Neural cell (in vitro differentiated cells): Measurements from ENCODE around the gene KNTC1. TPM values are rescaled to one million over a fixed set of nuclear protein-coding genes. Genes with fewer than 3 reads are reported as not detected.

Source experiments
- H2AFZ ChIP-seq: fragments of 200-600, 300-800 bp; sonication (generic), shearing (Covaris generic); 2 replicates; pipeline ENCODE4 v1.6.0; 2014; ENCODE audit warnings: low read depth, mild to moderate bottlenecking, antibody characterized with exemption, low read length, moderate library complexity
- H3F3A ChIP-seq: fragments of 200-600 bp; shearing (Covaris generic); 2 replicates; pipeline ENCODE4 v1.6.1; 2016; ENCODE audit warnings: mild to moderate bottlenecking, moderate library complexity, mixed read lengths, antibody characterized with exemption, low read length; ENCODE audit not compliant: insufficient read depth, poor library complexity, severe bottlenecking
- H3K27ac ChIP-seq: fragments of 200-600, 300-800 bp; sonication (generic), shearing (Covaris generic); 2 replicates; pipeline ENCODE4 v1.5.1; 2014; ENCODE audit warnings: mild to moderate bottlenecking, low read length, moderate library complexity
- H3K27me3 ChIP-seq: fragments of 300-800, 200-600 bp; sonication (generic), shearing (Covaris generic); 2 replicates; pipeline ENCODE4 v1.6.0; 2014; ENCODE audit warnings: mild to moderate bottlenecking, low read depth, low read length, moderate library complexity; ENCODE audit not compliant: insufficient read depth
- H3K36me3 ChIP-seq: fragments of 300-800, 200-600 bp; sonication (generic), shearing (Covaris generic); 2 replicates; pipeline ENCODE4 v1.5.1; 2014; ENCODE audit warnings: mild to moderate bottlenecking, antibody characterized with exemption, low read length, moderate library complexity; ENCODE audit not compliant: insufficient read depth
- H3K4me2 ChIP-seq: fragments of 300-800, 200-600 bp; sonication (generic), shearing (Covaris generic); 2 replicates; pipeline ENCODE4 v1.6.0; 2014; ENCODE audit warnings: mild to moderate bottlenecking, low read length
- H3K4me3 ChIP-seq: fragments of 300-800, 200-600 bp; sonication (generic), shearing (Covaris generic); 2 replicates; pipeline ENCODE4 v1.5.1; 2014; ENCODE audit warnings: mild to moderate bottlenecking, low read length, moderate library complexity
- H3K79me2 ChIP-seq: fragments of 200-600 bp; shearing (Covaris generic); replicated peaks from 2 replicates; pipeline ENCODE4 v1.6.0; 2014; ENCODE audit warnings: mild to moderate bottlenecking, low read length, moderate library complexity; ENCODE audit not compliant: insufficient read depth
- H3K9ac ChIP-seq: fragments of 300-800, 200-600 bp; sonication (generic), shearing (Covaris generic); 2 replicates; pipeline ENCODE4 v1.6.1; 2016; ENCODE audit warnings: mild to moderate bottlenecking, low read length, mixed read lengths
- H3K9me2 ChIP-seq: fragments of 200-600 bp; shearing (Covaris generic); 2 replicates; pipeline ENCODE4 v1.6.1; 2016; ENCODE audit warnings: mild to moderate bottlenecking, low read length, mixed read lengths; ENCODE audit not compliant: insufficient read depth
- H3K9me3 ChIP-seq: fragments of 200-600, 300-800 bp; sonication (generic), shearing (Covaris generic); 2 replicates; pipeline ENCODE4 v1.6.1; 2016; ENCODE audit warnings: mild to moderate bottlenecking, mixed run types, low read length, moderate library complexity, mixed read lengths
- H4K20me1 ChIP-seq: fragments of 200-600 bp; shearing (Covaris generic); 2 replicates; pipeline ENCODE4 v1.6.1; 2016; ENCODE audit warnings: mild to moderate bottlenecking, mixed run types; ENCODE audit not compliant: insufficient read depth
- EP300 ChIP-seq: fragments of 450-650 bp; conservative IDR thresholded peaks from 2 replicates; pipeline ENCODE4 v1.6.1; 2014; ENCODE audit warnings: antibody characterized with exemption, mild to moderate bottlenecking, moderate library complexity; ENCODE audit not compliant: poor library complexity, severe bottlenecking
- EZH2 ChIP-seq: fragments of 200-600, 300-800 bp; shearing (Covaris generic), sonication (generic); IDR thresholded peaks from 2 replicates; pipeline ENCODE4 v1.6.1; 2014; ENCODE audit warnings: antibody characterized with exemption, low read length, borderline replicate concordance, mild to moderate bottlenecking; ENCODE audit not compliant: insufficient read depth, poor library complexity, severe bottlenecking
- MXI1 ChIP-seq: fragments of 450-650 bp; conservative IDR thresholded peaks from 2 replicates; pipeline ENCODE4 v1.6.1; 2014; ENCODE audit warnings: antibody characterized with exemption, mild to moderate bottlenecking; ENCODE audit not compliant: poor library complexity, severe bottlenecking
- POLR2AphosphoS5 ChIP-seq: IDR thresholded peaks from 2 replicates; pipeline ENCODE4 v1.6.1; 2012
- RAD21 ChIP-seq: fragments of 450-650 bp; conservative IDR thresholded peaks from 2 replicates; pipeline ENCODE4 v1.6.1; 2014; ENCODE audit warnings: antibody characterized with exemption, mild to moderate bottlenecking, moderate library complexity
- SMC3 ChIP-seq: fragments of 450-650 bp; conservative IDR thresholded peaks from 2 replicates; pipeline ENCODE4 v1.6.1; 2014; ENCODE audit warnings: antibody characterized with exemption, mild to moderate bottlenecking, moderate library complexity; ENCODE audit not compliant: poor library complexity
- TAF1 ChIP-seq: IDR thresholded peaks from 2 replicates; pipeline ENCODE4 v1.6.1; 2012; ENCODE audit warnings: low read depth
- polyA plus RNA-seq: library from polyadenylated mRNA; depleted of rRNA; stranded (reverse); fragments of >200 nt; gene quantifications from 2 replicates; pipeline ENCODE4 v1.2.3, GENCODE V29; 2014
- TF ChIP-seq, protein P1 (sequence below): fragments of 450-650 bp; IDR thresholded peaks from 2 replicates; pipeline ENCODE4 v1.5.1; 2014; ENCODE audit warnings: antibody characterized with exemption, mild to moderate bottlenecking, moderate library complexity; ENCODE audit not compliant: poor library complexity, severe bottlenecking
- TF ChIP-seq, protein P2 (sequence below): IDR thresholded peaks from 2 replicates; pipeline ENCODE4 v1.6.1; 2012; ENCODE audit warnings: borderline replicate concordance

Gene KNTC1
- polyA plus RNA-seq, 1 donor from 2014 or later: 16.2 TPM

DNA sequence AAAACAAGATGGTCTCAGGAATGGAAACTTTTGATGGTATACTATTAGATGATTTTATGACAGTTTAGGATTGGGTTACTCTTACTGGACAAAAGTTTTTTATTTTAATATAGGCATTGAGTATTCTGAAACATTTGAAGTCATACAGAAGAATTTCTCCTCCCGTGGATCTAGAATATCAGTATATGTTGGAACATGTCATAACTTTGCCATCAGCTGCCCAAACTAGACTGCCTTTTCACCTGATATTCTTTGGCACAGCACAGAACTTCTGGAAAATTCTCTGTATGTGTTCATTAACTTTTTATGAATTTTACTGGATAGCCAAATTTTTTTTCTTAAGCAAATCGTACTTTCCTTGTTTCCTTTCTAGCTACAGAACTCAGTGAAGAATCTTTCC, 75.4 kb downstream of the KNTC1 start:
- Histone ChIP-seq H3K27me3 (no peaks in the 10 kb centered on the region), H3K4me3 (no peak overlapping the region), H3F3A (no peaks in the 10 kb centered on the region), H3K27ac (no peak overlapping the region), H3K36me3 (no peaks in the 10 kb centered on the region), H3K9me2 (no peaks in the 10 kb centered on the region), H3K9me3 (no peaks in the 10 kb centered on the region), H3K9ac (no peak overlapping the region), H3K4me2 (no peak overlapping the region), H4K20me1 (no peaks in the 10 kb centered on the region), H3K79me2 (no peaks in the 10 kb centered on the region), H2AFZ (no peak overlapping the region)
- TF ChIP-seq EZH2 (no peak), EP300 (no peak)

DNA sequence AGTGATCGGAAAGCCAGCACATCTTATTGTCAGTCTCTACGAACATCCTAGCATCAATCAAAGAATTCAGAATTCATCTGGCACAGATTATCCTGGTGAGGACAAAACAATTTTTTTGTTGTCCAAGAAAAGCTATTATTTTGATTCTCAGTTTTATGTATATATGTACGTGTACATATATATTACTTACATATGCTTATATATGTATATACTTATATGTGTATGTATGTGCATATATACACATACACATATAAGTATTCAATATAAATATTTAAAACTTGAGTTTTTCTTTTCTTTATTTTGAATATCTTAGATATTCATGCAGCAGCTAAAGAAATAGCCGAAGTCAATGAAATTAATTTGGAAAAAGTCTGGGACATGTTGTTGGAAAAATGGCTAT, 77.9 kb downstream of the KNTC1 start:
- no peaks in the 10 kb centered on the region for H3K9me2 ChIP-seq
- no peaks in the 10 kb centered on the region for H3K27me3 ChIP-seq
- H3K4me3 ChIP-seq: no peak overlapping the region

DNA sequence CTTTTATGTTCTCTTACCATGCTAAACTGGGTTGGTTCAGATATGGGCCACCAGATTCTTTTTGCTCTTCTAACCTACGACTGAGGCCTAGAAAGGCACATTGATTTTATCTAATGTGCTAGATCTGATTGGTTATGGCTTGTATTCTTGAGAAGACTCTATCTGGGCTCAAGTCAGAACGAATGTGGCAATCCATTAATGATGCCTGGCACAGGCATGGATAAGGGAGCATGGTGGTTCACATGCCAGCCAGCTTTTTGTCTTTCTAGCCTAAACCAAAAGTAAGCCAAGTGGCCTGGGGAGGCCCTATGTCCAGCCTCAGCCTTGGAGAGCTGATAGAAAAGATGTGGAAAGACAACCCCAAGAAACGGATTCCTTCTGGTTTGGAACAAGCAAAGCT, 82.7 kb downstream of the KNTC1 start:
- no peak overlapping the region for H3K4me3 ChIP-seq
- H3K9ac ChIP-seq: no peak overlapping the region
- no peaks in the 10 kb centered on the region for H3F3A ChIP-seq
- no peaks in the 10 kb centered on the region for H4K20me1 ChIP-seq
- no peak overlapping the region for H3K27ac ChIP-seq
- TF ChIP-seq POLR2AphosphoS5 (no peak), EP300 (no peak), SMC3 (no peak), RAD21 (no peak), EZH2 (no peak), TAF1 (no peak), MXI1 (no peak)
- TF ChIP-seq, protein P1, sequence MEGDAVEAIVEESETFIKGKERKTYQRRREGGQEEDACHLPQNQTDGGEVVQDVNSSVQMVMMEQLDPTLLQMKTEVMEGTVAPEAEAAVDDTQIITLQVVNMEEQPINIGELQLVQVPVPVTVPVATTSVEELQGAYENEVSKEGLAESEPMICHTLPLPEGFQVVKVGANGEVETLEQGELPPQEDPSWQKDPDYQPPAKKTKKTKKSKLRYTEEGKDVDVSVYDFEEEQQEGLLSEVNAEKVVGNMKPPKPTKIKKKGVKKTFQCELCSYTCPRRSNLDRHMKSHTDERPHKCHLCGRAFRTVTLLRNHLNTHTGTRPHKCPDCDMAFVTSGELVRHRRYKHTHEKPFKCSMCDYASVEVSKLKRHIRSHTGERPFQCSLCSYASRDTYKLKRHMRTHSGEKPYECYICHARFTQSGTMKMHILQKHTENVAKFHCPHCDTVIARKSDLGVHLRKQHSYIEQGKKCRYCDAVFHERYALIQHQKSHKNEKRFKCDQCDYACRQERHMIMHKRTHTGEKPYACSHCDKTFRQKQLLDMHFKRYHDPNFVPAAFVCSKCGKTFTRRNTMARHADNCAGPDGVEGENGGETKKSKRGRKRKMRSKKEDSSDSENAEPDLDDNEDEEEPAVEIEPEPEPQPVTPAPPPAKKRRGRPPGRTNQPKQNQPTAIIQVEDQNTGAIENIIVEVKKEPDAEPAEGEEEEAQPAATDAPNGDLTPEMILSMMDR: no peak
- TF ChIP-seq, protein P2, sequence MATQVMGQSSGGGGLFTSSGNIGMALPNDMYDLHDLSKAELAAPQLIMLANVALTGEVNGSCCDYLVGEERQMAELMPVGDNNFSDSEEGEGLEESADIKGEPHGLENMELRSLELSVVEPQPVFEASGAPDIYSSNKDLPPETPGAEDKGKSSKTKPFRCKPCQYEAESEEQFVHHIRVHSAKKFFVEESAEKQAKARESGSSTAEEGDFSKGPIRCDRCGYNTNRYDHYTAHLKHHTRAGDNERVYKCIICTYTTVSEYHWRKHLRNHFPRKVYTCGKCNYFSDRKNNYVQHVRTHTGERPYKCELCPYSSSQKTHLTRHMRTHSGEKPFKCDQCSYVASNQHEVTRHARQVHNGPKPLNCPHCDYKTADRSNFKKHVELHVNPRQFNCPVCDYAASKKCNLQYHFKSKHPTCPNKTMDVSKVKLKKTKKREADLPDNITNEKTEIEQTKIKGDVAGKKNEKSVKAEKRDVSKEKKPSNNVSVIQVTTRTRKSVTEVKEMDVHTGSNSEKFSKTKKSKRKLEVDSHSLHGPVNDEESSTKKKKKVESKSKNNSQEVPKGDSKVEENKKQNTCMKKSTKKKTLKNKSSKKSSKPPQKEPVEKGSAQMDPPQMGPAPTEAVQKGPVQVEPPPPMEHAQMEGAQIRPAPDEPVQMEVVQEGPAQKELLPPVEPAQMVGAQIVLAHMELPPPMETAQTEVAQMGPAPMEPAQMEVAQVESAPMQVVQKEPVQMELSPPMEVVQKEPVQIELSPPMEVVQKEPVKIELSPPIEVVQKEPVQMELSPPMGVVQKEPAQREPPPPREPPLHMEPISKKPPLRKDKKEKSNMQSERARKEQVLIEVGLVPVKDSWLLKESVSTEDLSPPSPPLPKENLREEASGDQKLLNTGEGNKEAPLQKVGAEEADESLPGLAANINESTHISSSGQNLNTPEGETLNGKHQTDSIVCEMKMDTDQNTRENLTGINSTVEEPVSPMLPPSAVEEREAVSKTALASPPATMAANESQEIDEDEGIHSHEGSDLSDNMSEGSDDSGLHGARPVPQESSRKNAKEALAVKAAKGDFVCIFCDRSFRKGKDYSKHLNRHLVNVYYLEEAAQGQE: no peak
- no peak overlapping the region for H2AFZ ChIP-seq
- no peaks in the 10 kb centered on the region for H3K9me2 ChIP-seq
- no peaks in the 10 kb centered on the region for H3K79me2 ChIP-seq
- no peaks in the 10 kb centered on the region for H3K9me3 ChIP-seq
- no peaks in the 10 kb centered on the region for H3K27me3 ChIP-seq
- H3K4me2 ChIP-seq: no peak overlapping the region
- H3K36me3 ChIP-seq: no peaks in the 10 kb centered on the region

More for the DNA sequence above, 77.9 kb downstream of the KNTC1 start:
- Histone ChIP-seq H3K27ac (no peak overlapping the region), H3K9ac (no peak overlapping the region), H3K9me3 (no peaks in the 10 kb centered on the region), H4K20me1 (no peaks in the 10 kb centered on the region), H3K79me2 (no peaks in the 10 kb centered on the region), H3K36me3 (no peaks in the 10 kb centered on the region), H3K4me2 (no peak overlapping the region), H3F3A (no peaks in the 10 kb centered on the region), H2AFZ (no peak overlapping the region)
- no peak for TF ChIP-seq POLR2AphosphoS5
- no peak for TF ChIP-seq TAF1
- TF ChIP-seq EP300: no peak
- TF ChIP-seq RAD21: no peak
- TF ChIP-seq SMC3: no peak
